Peyer's patch (tissue), 4 donors: Measurements from ENCODE around the gene ABLIM2.

ENCODE experiments used
- CTCF ChIP-seq, 6 experiments: fragments of 450-650 bp in 4 of 6; fragments of 200-600 bp in 2 of 6; sonication (generic) in 1 of 6; IDR thresholded peaks; one replicate each; pipeline ENCODE4 v1.5.1; 2017 to 2019; ENCODE audit warnings: antibody characterized with exemption in 6 of 6, mild to moderate bottlenecking in 3 of 6, moderate library complexity in 1 of 6
- POLR2A ChIP-seq, 2 donors: fragments of 450-650 bp; IDR thresholded peaks; one replicate each; pipeline ENCODE4 v1.5.1; 2017; ENCODE audit warnings: antibody characterized with exemption in 2 of 2, mild to moderate bottlenecking in 2 of 2, moderate library complexity in 2 of 2

- TF ChIP-seq CTCF (IDR thresholded peaks at IDR 0.05) (no peak), POLR2A (IDR thresholded peaks at IDR 0.05) (no peak)
Observed at GRCh38 chr4:8180310-8181093, 21.9 kb upstream of the ABLIM2 start.
